ENCODE results near the gene NDFIP1. TPM values are rescaled to one million over a fixed set of nuclear protein-coding genes. Genes with fewer than 3 reads are reported as not detected.

NDFIP1 gene
- total and polyA plus RNA-seq, 10 of the 15 experiments (the other 5 are each of a cell fraction or from before 2014, with no cell fraction given) = 0.08 to 2.7 (median 0.92) TPM

DNA sequence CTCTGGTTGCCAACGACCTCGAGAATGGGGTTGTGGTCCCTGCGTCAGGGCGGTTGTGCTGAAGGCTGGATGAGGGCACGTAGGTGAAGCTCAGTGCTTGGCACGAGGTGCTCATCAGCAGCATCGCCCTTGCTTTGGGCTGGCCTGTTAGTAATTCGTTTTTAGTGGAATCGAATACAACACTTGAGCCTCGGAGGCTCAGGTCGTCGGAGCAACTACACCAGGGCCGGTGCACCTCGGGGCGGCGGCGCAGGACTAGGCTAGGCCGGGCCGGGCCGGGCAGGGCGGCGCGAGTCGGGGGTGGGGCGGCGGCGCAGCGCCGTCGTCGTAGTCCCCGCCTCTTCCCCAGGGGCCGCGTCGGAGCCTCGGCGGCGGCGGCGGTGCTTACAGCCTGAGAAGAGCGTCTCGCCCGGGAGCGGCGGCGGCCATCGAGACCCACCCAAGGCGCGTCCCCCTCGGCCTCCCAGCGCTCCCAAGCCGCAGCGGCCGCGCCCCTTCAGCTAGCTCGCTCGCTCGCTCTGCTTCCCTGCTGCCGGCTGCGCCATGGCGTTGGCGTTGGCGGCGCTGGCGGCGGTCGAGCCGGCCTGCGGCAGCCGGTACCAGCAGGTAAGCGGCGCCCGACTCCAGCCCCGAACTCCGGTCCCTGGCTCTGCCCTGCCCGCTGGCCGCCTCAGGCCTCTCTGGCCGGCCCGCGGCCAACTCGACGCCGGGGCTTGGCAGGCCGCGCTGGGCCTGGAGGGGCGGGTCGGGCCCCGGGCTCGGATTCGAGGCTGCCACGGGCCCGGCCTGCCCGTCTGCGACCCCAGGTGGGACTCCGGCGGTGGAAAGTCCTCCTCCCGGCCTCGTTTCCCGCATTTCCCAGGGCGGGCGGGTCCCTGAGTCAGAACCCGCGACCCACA is at the start of gene NDFIP1 (continued):
- TF ChIP-seq, protein P1, sequence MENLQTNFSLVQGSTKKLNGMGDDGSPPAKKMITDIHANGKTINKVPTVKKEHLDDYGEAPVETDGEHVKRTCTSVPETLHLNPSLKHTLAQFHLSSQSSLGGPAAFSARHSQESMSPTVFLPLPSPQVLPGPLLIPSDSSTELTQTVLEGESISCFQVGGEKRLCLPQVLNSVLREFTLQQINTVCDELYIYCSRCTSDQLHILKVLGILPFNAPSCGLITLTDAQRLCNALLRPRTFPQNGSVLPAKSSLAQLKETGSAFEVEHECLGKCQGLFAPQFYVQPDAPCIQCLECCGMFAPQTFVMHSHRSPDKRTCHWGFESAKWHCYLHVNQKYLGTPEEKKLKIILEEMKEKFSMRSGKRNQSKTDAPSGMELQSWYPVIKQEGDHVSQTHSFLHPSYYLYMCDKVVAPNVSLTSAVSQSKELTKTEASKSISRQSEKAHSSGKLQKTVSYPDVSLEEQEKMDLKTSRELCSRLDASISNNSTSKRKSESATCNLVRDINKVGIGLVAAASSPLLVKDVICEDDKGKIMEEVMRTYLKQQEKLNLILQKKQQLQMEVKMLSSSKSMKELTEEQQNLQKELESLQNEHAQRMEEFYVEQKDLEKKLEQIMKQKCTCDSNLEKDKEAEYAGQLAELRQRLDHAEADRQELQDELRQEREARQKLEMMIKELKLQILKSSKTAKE (IDR thresholded peaks at IDR 0.05; ENCODE audit: low read depth, poor library complexity, severe bottlenecking) = no peak
- TF ChIP-seq EGR1 (IDR thresholded peaks at IDR 0.05; ENCODE audit: borderline replicate concordance in 1 of 2, low read depth in 2 of 2, low read length in 2 of 2) = no peak; a peak in 1 of 3 replicates
- no peak for TF ChIP-seq NFIC (IDR thresholded peaks at IDR 0.05; ENCODE audit: low read depth, low read length)
- TF ChIP-seq RB1 (IDR thresholded peaks at IDR 0.05; ENCODE audit: borderline replicate concordance) = no peak
- TF ChIP-seq, protein P2, sequence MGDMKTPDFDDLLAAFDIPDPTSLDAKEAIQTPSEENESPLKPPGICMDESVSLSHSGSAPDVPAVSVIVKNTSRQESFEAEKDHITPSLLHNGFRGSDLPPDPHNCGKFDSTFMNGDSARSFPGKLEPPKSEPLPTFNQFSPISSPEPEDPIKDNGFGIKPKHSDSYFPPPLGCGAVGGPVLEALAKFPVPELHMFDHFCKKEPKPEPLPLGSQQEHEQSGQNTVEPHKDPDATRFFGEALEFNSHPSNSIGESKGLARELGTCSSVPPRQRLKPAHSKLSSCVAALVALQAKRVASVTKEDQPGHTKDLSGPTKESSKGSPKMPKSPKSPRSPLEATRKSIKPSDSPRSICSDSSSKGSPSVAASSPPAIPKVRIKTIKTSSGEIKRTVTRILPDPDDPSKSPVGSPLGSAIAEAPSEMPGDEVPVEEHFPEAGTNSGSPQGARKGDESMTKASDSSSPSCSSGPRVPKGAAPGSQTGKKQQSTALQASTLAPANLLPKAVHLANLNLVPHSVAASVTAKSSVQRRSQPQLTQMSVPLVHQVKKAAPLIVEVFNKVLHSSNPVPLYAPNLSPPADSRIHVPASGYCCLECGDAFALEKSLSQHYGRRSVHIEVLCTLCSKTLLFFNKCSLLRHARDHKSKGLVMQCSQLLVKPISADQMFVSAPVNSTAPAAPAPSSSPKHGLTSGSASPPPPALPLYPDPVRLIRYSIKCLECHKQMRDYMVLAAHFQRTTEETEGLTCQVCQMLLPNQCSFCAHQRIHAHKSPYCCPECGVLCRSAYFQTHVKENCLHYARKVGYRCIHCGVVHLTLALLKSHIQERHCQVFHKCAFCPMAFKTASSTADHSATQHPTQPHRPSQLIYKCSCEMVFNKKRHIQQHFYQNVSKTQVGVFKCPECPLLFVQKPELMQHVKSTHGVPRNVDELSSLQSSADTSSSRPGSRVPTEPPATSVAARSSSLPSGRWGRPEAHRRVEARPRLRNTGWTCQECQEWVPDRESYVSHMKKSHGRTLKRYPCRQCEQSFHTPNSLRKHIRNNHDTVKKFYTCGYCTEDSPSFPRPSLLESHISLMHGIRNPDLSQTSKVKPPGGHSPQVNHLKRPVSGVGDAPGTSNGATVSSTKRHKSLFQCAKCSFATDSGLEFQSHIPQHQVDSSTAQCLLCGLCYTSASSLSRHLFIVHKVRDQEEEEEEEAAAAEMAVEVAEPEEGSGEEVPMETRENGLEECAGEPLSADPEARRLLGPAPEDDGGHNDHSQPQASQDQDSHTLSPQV (IDR thresholded peaks at IDR 0.05) = no peak
- TF ChIP-seq, protein P3, sequence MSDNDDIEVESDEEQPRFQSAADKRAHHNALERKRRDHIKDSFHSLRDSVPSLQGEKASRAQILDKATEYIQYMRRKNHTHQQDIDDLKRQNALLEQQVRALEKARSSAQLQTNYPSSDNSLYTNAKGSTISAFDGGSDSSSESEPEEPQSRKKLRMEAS (IDR thresholded peaks at IDR 0.05; ENCODE audit: low read depth, low read length) = no peak
- no peak for TF ChIP-seq ZNF384 (IDR thresholded peaks at IDR 0.05; ENCODE audit: borderline replicate concordance, low read depth, low read length)
- no peak for TF ChIP-seq MXI1 (IDR thresholded peaks at IDR 0.05; ENCODE audit: low read depth, low read length)
- TF ChIP-seq, protein P4, sequence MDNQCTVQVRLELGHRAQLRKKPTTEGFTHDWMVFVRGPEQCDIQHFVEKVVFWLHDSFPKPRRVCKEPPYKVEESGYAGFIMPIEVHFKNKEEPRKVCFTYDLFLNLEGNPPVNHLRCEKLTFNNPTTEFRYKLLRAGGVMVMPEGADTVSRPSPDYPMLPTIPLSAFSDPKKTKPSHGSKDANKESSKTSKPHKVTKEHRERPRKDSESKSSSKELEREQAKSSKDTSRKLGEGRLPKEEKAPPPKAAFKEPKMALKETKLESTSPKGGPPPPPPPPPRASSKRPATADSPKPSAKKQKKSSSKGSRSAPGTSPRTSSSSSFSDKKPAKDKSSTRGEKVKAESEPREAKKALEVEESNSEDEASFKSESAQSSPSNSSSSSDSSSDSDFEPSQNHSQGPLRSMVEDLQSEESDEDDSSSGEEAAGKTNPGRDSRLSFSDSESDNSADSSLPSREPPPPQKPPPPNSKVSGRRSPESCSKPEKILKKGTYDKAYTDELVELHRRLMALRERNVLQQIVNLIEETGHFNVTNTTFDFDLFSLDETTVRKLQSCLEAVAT (IDR thresholded peaks at IDR 0.05) = no peak
- TF ChIP-seq CREB1 (IDR thresholded peaks at IDR 0.05; ENCODE audit: low read depth) = 0 out of 2 replicates have a peak, but pooled peaks have one; percentile 20
- TF ChIP-seq SMC3 (IDR thresholded peaks at IDR 0.05; ENCODE audit: borderline replicate concordance, low read length) = no peak
- peak; percentile 74 for TF ChIP-seq IKZF1 (conservative IDR thresholded peaks at IDR 0.05)
- TF ChIP-seq ASH2L (IDR thresholded peaks at IDR 0.05; ENCODE audit: borderline replicate concordance, low read depth) = no peak
- TF ChIP-seq, protein P5, sequence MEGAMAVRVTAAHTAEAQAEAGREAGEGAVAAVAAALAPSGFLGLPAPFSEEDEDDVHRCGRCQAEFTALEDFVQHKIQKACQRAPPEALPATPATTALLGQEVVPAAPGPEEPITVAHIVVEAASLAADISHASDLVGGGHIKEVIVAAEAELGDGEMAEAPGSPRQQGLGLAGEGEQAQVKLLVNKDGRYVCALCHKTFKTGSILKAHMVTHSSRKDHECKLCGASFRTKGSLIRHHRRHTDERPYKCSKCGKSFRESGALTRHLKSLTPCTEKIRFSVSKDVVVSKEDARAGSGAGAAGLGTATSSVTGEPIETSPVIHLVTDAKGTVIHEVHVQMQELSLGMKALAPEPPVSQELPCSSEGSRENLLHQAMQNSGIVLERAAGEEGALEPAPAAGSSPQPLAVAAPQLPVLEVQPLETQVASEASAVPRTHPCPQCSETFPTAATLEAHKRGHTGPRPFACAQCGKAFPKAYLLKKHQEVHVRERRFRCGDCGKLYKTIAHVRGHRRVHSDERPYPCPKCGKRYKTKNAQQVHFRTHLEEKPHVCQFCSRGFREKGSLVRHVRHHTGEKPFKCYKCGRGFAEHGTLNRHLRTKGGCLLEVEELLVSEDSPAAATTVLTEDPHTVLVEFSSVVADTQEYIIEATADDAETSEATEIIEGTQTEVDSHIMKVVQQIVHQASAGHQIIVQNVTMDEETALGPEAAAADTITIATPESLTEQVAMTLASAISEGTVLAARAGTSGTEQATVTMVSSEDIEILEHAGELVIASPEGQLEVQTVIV (IDR thresholded peaks at IDR 0.05; ENCODE audit: borderline replicate concordance, partially characterized antibody) = no peak
- no peak for TF ChIP-seq RAD21 (IDR thresholded peaks at IDR 0.05; ENCODE audit: insufficient read depth, low read depth, low read length)

All from GM12878 (cell line).